Muscle layer of colon (tissue), 2 donors: ENCODE data around the gene GLTPD2.

Source experiments
- H3K27ac ChIP-seq: one replicate; pipeline ENCODE4 v1.7.0; 2013; ENCODE audit warnings: low read depth, mild to moderate bottlenecking, low read length, moderate library complexity
- H3K27me3 ChIP-seq, 2 donors: one replicate each; pipeline ENCODE4 v1.7.0; 2013; ENCODE audit warnings: low read length in 2 of 2, mild to moderate bottlenecking in 2 of 2; ENCODE audit not compliant: insufficient read depth in 2 of 2, control insufficient read depth in 1 of 2
- H3K36me3 ChIP-seq: one replicate; pipeline ENCODE4 v1.7.0; 2013; ENCODE audit warnings: mild to moderate bottlenecking, low read length; ENCODE audit not compliant: insufficient read depth
- H3K4me1 ChIP-seq: one replicate; pipeline ENCODE4 v1.7.0; 2013; ENCODE audit warnings: mild to moderate bottlenecking, low read length; ENCODE audit not compliant: insufficient read depth
- H3K4me3 ChIP-seq, 2 donors: one replicate each; pipeline ENCODE4 v1.7.0; 2013; ENCODE audit warnings: low read length in 2 of 2, low read depth in 1 of 2, mild to moderate bottlenecking in 1 of 2, moderate library complexity in 1 of 2
- H3K9ac ChIP-seq: one replicate; pipeline ENCODE4 v1.7.0; 2013; ENCODE audit warnings: low read length
- H3K9me3 ChIP-seq: one replicate; pipeline ENCODE4 v1.7.0; 2013; ENCODE audit warnings: mild to moderate bottlenecking, low read length
- donor health status: abdominal sarcoma.
- donor health status: Adenocarcinoma of cecum.

Gene GLTPD2

GRCh38 chr17:4836221-4836620 lies 47.5 kb downstream of the GLTPD2 start:
- H3K36me3 ChIP-seq = no peaks in the 10 kb centered on the region
- H3K9ac ChIP-seq = no peak overlapping the region
- H3K9me3 ChIP-seq = no peaks in the 10 kb centered on the region
- H3K4me3 ChIP-seq = no peak overlapping the region
- H3K27me3 ChIP-seq = no peaks in the 10 kb centered on the region
- H3K4me1 ChIP-seq = peaks cover 29% of the 10 kb centered on the region
- H3K27ac ChIP-seq = no peak overlapping the region

GRCh38 chr17:4837471-4838308 lies 48.9 kb downstream of the GLTPD2 start:
- H3K27me3 ChIP-seq = no peaks in the 10 kb centered on the region
- no peaks in the 10 kb centered on the region for H3K9me3 ChIP-seq
- H3K36me3 ChIP-seq = no peaks in the 10 kb centered on the region
- H3K9ac ChIP-seq = no peak overlapping the region
- H3K4me3 ChIP-seq = no peak overlapping the region
- no peak overlapping the region for H3K27ac ChIP-seq
- peaks cover 29% of the 10 kb centered on the region for H3K4me1 ChIP-seq

- Histone ChIP-seq H3K27ac (no peak overlapping the region), H3K4me1 (peaks cover 29% of the 10 kb centered on the region), H3K27me3 (no peaks in the 10 kb centered on the region), H3K9me3 (no peaks in the 10 kb centered on the region), H3K4me3 (no peak overlapping the region), H3K36me3 (no peaks in the 10 kb centered on the region), H3K9ac (no peak overlapping the region)
Measured at GRCh38 chr17:4838309-4838785, 49.6 kb downstream of the GLTPD2 start.

GRCh38 chr17:4839221-4839620 lies 50.5 kb downstream of the GLTPD2 start:
- Histone ChIP-seq H3K4me3 (no peak overlapping the region), H3K36me3 (no peaks in the 10 kb centered on the region), H3K4me1 (peaks cover 24% of the 10 kb centered on the region), H3K27me3 (no peaks in the 10 kb centered on the region), H3K9ac (no peak overlapping the region), H3K9me3 (no peaks in the 10 kb centered on the region), H3K27ac (no peak overlapping the region)
